DND-41 (cell line): ENCODE data around the gene DLGAP4.
A peak's percentile ranks its signal among the peaks of the same experiment; 100 is the strongest.

Source experiments
- ATAC-seq: fragments of 200-7000 bp; cut with Tn5 transposase; 3 replicates; pipeline ENCODE4 v1.9.1; 2021; ENCODE audit warnings: low read depth; ENCODE audit not compliant: insufficient read depth
- DNase-seq: peaks from one replicate; pipeline ENCODE4 v3.0.0-alpha.2; 2020
- H2AFZ ChIP-seq: 2 replicates; pipeline ENCODE4 v1.6.0; 2012; ENCODE audit warnings: low read depth, low read length
- H3K27ac ChIP-seq: 2 replicates; pipeline ENCODE4 v1.5.1; 2012; ENCODE audit warnings: low read length, inconsistent platforms
- H3K27me3 ChIP-seq: fragments of 200-600 bp; sonication (generic); 2 replicates; pipeline ENCODE4 v1.6.0; 2012; ENCODE audit warnings: low read length, mild to moderate bottlenecking, inconsistent platforms; ENCODE audit not compliant: insufficient read depth, poor library complexity
- H3K36me3 ChIP-seq: 2 replicates; pipeline ENCODE4 v1.5.1; 2012; ENCODE audit warnings: low read length, inconsistent platforms; ENCODE audit not compliant: insufficient read depth
- H3K4me1 ChIP-seq: 2 replicates; pipeline ENCODE4 v1.5.1; 2012; ENCODE audit warnings: mild to moderate bottlenecking, low read length; ENCODE audit not compliant: insufficient read depth
- H3K4me2 ChIP-seq: 2 replicates; pipeline ENCODE4 v1.6.0; 2012; ENCODE audit warnings: mild to moderate bottlenecking, moderate library complexity, low read length, inconsistent platforms; ENCODE audit not compliant: insufficient read depth
- H3K4me3 ChIP-seq, 2 experiments: fragments of 200-600 bp in 1 of 2; shearing (Covaris generic) in 1 of 2; 2 replicates each; pipeline ENCODE4 v1.5.1; 2012 to 2016; ENCODE audit warnings: inconsistent platforms in 2 of 2, low read length in 2 of 2, mild to moderate bottlenecking in 2 of 2, low read depth in 1 of 2, moderate library complexity in 1 of 2
- H3K79me2 ChIP-seq: 2 replicates; pipeline ENCODE4 v1.6.0; 2012; ENCODE audit warnings: low read length, inconsistent platforms; ENCODE audit not compliant: insufficient read depth
- H3K9ac ChIP-seq: 2 replicates; pipeline ENCODE4 v1.6.0; 2012; ENCODE audit warnings: low read depth, mild to moderate bottlenecking, inconsistent platforms, low read length, moderate library complexity
- H3K9me3 ChIP-seq: 2 replicates; pipeline ENCODE4 v1.5.1; 2012; ENCODE audit warnings: low read length, moderate library complexity, mild to moderate bottlenecking, inconsistent platforms; ENCODE audit not compliant: insufficient read depth, severe bottlenecking
- H4K20me1 ChIP-seq: 2 replicates; pipeline ENCODE4 v1.6.0; 2012; ENCODE audit warnings: low read length; ENCODE audit not compliant: insufficient read depth
- EZH2 ChIP-seq: IDR thresholded peaks from 3 replicates; pipeline ENCODE4 v1.6.1; 2012; ENCODE audit warnings: borderline replicate concordance, low read depth, mild to moderate bottlenecking, moderate library complexity, low read length, inconsistent platforms; ENCODE audit not compliant: severe bottlenecking
- TF ChIP-seq, protein P1 (sequence below): IDR thresholded peaks from 2 replicates; pipeline ENCODE4 v1.5.1; 2012; ENCODE audit warnings: borderline replicate concordance, low read length, moderate library complexity, mild to moderate bottlenecking; ENCODE audit not compliant: poor library complexity, severe bottlenecking; ENCODE audit errors: extremely low read depth

DLGAP4 gene

DNA sequence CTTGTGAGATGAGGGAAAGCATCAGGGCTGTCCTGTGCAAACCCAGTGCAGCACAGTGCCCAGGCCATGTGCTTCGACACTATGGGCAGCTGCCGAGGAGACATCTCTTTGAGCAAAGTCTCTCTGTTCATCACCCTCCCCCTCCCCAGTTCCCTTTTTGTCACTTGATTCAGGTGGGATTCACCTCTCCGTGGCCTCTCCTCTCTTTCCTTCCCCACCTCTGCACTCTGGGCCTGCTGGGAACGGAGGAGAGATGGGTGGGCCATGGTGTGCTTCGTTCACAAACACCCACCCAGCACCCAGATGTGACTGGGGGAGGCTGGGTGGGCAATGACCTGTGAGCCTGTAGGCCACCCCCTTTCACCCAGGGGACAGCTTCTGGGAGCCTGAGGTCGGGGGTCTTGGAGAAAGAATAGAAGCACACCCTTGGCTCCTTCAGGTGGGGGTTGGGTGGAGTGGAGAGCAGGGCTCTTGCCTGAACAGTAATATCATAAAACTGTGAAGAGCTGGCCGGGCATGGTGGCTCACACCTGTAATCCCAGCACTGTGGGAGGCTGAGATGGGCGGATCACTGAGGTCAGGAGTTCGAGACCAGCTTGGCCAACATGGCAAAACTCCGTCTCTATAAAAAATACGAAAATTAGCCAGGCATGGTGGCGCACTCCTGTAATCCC is 33.5 kb upstream of the DLGAP4 start:
- Histone ChIP-seq H3K36me3 (no peaks in the 10 kb centered on the region), H3K27ac (no peak overlapping the region), H3K4me2 (no peak overlapping the region), H3K27me3 (no peaks in the 10 kb centered on the region), H3K4me3 (no peak overlapping the region), H2AFZ (no peak overlapping the region), H3K9ac (no peak overlapping the region), H4K20me1 (peaks cover 4% of the 10 kb centered on the region; the same call in 1 of the 2 replicates), H3K4me1 (no peaks in the 10 kb centered on the region), H3K9me3 (no peaks in the 10 kb centered on the region), H3K79me2 (no peaks in the 10 kb centered on the region)
- no peak for DNase-seq
- TF ChIP-seq, protein P1, sequence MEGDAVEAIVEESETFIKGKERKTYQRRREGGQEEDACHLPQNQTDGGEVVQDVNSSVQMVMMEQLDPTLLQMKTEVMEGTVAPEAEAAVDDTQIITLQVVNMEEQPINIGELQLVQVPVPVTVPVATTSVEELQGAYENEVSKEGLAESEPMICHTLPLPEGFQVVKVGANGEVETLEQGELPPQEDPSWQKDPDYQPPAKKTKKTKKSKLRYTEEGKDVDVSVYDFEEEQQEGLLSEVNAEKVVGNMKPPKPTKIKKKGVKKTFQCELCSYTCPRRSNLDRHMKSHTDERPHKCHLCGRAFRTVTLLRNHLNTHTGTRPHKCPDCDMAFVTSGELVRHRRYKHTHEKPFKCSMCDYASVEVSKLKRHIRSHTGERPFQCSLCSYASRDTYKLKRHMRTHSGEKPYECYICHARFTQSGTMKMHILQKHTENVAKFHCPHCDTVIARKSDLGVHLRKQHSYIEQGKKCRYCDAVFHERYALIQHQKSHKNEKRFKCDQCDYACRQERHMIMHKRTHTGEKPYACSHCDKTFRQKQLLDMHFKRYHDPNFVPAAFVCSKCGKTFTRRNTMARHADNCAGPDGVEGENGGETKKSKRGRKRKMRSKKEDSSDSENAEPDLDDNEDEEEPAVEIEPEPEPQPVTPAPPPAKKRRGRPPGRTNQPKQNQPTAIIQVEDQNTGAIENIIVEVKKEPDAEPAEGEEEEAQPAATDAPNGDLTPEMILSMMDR = no peak
- ATAC-seq = no peak

DNA sequence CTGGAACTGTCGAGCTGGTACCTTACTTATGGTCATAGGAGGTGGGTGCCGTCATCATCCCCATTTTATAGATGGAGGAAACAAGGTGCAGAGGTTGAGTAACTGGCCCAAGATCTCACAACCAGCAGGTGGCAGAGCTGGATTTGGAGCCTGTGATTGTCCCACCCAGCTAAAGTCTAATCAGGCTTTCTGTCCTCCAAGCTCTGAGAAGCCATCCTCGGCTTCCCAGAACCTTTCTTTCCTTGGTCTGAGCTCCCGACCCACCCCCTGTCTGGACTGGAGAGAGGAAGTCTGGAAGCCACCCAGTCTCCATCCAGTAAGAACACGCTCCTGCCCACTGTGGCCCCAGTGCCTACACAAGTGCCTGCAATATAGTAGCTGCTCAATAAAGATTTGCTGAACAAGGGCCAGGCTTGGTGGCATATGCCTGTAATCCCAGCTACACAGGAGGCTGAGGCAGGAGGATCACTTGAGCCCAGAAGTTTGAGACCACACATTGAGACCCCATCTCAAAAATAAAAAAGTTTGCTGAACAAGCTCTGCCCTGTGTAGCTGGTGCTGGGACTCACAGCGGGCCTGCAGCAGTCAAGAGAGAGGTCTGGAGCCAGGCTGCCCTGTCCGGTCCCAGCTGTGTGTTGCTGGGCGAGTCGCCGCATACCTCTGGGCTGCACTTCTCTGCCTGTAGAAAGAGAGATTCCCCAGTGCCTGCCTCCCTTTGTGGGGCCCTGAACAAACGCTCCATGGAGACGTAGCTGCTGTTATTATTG is 32.5 kb upstream of the DLGAP4 start:
- Histone ChIP-seq H3K4me1 (no peaks in the 10 kb centered on the region), H3K27ac (no peak overlapping the region), H3K27me3 (peaks cover 6% of the 10 kb centered on the region), H3K36me3 (no peaks in the 10 kb centered on the region), H3K4me3 (no peak overlapping the region), H4K20me1 (peaks cover 4% of the 10 kb centered on the region; the same call in 1 of the 2 replicates), H3K9me3 (no peaks in the 10 kb centered on the region), H3K9ac (no peak overlapping the region), H3K4me2 (no peak overlapping the region), H2AFZ (no peak overlapping the region), H3K79me2 (no peaks in the 10 kb centered on the region)
- TF ChIP-seq EZH2 = no peak
- TF ChIP-seq, protein P1 = peak; percentile 54
- DNase-seq (peak; percentile 22), ATAC-seq (0 out of 3 replicates have a peak, but pooled peaks have one; percentile 39)

DNA sequence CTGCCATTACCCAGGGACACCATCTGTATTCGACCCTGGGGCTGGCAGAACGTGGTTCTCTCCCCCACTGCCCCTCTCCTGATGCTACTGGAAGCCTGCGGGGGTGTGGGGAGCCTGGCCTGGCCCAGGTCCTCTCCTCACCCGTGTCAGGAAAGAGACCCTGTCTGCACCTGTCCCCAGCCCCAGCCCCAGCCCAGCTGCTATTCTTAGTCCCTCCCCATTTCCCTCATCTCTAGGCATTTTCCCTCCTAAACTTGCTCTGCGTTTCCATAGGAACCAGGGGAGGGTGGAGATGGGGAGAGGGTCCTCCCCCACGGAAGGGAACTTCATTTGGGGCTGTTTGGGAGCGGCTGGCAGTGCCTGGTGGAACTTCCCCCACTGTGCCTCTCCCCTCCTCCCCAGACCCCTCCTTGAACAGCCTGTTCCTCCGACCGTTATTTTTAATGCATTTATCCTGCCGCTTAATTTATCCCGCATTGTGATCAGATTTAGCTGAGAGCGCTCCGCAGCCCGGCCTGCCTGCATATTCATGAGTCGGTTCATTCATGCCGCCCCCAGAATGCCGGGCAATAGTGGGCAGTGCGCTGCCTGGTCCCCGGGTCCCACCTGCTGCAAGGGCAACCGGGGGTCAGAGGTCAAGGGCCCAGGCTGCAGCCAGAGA is 31.8 kb upstream of the DLGAP4 start:
- Histone ChIP-seq H2AFZ (no peak overlapping the region), H3K36me3 (no peaks in the 10 kb centered on the region), H3K79me2 (no peaks in the 10 kb centered on the region), H3K4me2 (no peak overlapping the region), H3K4me3 (no peak overlapping the region), H3K27me3 (peaks cover 6% of the 10 kb centered on the region), H3K4me1 (no peaks in the 10 kb centered on the region), H4K20me1 (peaks cover 4% of the 10 kb centered on the region; the same call in 1 of the 2 replicates), H3K9me3 (no peaks in the 10 kb centered on the region), H3K27ac (no peak overlapping the region), H3K9ac (no peak overlapping the region)
- DNase-seq = no peak
- TF ChIP-seq, protein P1 = no peak
- no peak for TF ChIP-seq EZH2
- ATAC-seq = no peak
